ENCODE measurements around the gene NIP7.
"Not testable (repeated sequence)": the region's sequence is repeated elsewhere in the genome, so short reads cannot be mapped to it uniquely, and the experiment has no call there.

NIP7 gene

GRCh38 chr16:69345923-69346322 is 6.4 kb downstream of the NIP7 start:
- no peak for DNase-seq (ENCODE audit: low read depth)

DNA sequence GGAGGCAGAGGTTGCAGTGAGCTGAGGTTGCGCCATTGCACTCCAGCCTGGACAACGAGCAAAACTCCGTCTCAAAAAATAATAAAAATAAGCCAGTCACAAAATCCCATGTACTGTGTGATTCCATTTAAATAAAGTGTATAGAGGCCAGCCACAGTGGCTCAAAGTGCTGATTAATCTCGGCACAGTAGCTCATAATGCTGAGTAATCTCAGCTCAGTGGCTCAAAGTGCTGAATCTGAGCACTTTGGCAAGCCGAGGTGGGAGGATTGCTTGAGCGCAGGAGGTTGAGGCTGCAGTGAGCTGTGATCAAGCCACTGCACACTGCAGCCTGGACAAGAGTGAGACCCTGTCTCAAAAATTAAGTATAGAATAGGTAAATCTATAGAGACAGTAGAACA is 7.1 kb downstream of the NIP7 start:
- no peak for DNase-seq (ENCODE audit: low read depth)

DNA sequence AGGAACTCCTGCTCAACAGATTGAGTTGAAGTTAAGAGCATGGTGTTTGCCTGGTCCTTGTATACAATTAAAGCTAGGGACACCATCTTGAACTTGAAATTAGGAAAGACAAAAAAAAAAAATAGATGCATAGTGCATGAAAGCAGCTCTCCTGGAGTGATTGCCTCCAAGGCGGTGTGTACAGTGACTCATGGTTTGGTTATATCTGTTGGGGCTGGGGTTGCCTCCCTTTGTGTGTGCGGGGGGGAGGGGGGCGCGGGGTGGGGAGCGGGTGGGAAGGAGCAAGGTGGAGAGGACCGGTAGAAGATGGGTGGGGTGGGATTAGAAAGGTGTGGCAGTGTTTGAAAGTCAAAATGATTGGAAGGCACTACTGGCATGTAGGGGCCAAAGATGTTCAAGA is 8.7 kb downstream of the NIP7 start:
- DNase-seq (ENCODE audit: low read depth), result no peak

GRCh38 chr16:69349536-69349935 is 10.0 kb downstream of the NIP7 start:
- DNase-seq (ENCODE audit: low read depth), result no peak

GRCh38 chr16:69350536-69351133 is 11.1 kb downstream of the NIP7 start:
- no peak for DNase-seq (ENCODE audit: low read depth)

DNA sequence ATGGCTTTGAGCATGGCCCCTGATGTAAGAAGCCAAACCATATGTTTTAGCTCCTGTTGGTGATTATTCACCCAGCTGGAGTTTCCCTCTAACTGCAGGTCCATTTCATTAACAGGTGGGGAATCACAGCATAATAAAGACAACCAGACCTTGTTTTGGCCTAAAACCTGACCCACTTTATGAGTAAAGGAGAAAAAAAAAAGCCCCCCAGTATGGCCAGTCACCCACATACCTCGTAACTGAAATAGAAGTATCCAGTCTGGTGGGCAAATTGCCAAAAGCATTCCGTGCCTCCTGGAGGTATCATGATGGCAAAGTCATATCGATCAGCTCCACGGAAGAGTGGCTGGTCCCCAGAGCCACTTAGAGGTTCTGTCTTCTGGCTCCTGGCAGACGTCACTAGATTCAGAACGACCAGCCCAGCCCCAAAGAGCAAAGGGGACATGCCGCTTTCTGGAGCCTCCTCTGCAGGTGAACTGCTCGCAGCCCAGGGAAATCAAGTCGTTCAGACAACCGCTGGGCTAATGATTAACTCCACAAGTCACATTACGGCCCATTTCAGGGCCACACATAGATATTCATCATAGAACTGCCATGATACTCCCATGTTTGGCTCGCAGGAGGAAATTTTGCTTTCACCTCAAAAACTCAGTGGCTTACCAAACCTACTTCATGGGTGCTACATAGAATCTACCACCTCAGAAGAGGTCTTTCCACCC is 11.9 kb downstream of the NIP7 start, which contains the start of gene TMED6:
Gene TMED6 (minus strand): TSS at position 478 of the 719 bp plus-strand sequence. CDS start 33 bp downstream, at position 445.
- DNase-seq (ENCODE audit: low read depth), result no peak

GRCh38 chr16:69360070-69360469 is 20.5 kb downstream of the NIP7 start:
- DNase-seq (ENCODE audit: low read depth), result not testable (repeated sequence)

DNA sequence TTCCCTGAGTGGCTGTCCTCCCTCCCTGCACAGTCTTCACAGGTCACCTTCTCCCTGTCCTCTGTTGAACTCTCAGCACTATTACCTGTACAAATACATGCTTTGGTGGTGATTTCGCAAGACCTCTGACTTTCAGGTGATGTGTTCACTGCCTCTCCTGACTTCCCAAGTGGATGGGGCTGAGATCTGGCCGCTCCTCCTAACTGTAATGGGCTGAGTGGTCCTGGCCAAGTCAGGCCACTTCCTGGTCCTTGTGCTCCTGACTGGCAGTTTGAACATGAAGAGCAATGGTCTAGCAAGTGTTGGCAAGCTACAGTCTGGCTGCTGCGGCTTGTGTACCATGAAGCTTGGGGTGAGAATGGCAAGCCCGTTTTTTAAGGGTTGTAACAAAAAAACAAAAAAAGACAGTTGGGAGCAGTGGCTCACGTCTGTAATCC is 23.7 kb downstream of the NIP7 start:
- no peak for DNase-seq (ENCODE audit: low read depth)

DNA sequence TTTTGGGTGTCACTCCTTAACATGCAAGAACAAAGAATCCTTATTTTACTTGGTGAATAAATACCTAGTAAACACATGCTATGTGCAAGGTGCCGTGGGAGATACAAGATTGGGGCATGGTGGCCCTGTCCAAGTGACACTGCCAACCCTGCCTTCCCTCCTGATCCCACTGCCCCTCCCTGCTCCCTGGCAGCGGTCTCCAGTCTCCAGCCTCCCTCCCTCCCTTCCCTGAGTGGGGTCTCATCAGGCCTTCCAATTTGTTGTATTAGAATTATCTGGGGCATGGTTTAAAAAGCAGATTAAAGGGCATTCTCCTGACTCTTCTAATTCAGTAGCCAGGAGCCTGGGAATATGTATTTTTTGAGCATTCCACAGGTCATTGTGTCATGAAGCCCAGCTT is 24.5 kb downstream of the NIP7 start:
- no peak for DNase-seq (ENCODE audit: low read depth)

DNA sequence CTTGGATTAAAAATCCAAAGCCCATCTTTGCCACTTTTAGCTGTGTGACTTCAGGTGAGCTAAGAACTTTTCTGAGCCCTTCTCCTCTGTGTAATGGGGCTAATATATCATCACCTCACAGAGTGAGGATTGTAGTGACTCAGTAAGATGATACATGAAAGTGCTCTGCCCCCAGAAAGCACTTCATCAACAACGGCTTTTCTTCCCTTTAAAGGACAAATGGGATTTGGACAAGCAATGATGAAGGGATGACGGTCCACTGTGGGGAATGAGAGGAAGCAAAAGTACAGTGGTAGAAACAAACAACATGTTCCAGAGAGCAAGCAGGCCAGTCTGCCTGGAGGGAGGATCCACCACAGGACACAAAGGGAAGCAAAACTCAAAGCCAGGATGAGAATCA is 26.3 kb downstream of the NIP7 start:
- no peak for DNase-seq (ENCODE audit: low read depth)

- no peak for DNase-seq (ENCODE audit: low read depth)
Measured at GRCh38 chr16:69366431-69366830, 26.9 kb downstream of the NIP7 start.

DNA sequence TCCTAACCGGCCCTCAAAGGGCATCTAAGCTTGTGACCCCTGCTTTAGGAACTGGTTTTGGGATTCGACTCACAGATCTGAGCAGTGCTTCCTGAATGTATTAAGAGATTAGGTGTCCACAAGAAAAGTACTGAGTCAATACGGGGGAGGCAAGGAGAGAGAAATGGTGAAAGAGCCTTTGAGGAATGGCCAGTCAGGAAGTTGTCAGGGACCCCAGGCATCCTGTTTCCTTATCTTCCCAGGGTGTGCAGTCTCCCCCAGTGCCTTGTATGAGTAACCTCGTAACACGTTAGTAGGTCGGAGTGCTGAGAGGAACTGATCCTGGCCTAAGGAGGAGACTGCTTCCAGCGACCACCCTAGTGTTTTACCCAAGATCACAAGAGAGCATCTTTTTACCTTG is 28.4 kb downstream of the NIP7 start:
- DNase-seq (ENCODE audit: low read depth), result no peak

DNA sequence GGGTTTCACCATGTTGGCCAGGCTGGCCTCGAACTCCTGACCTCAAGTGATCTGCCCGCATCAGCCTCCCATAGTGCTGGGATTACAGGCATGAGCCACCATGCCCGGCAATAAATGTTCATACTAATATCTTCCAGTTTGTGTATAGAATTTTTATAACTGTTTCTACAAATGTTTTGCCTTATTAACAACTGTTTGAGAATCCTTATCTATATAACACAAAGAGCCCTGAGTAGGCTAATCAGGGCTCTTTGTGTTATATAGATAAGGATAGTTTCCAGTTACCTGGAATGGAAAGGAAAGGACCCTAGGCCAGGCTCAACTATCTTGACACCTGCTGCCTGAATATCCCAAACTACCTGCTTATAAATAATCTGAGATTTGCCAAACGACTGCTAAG is 29.3 kb downstream of the NIP7 start:
- no peak for DNase-seq (ENCODE audit: low read depth)

DNA sequence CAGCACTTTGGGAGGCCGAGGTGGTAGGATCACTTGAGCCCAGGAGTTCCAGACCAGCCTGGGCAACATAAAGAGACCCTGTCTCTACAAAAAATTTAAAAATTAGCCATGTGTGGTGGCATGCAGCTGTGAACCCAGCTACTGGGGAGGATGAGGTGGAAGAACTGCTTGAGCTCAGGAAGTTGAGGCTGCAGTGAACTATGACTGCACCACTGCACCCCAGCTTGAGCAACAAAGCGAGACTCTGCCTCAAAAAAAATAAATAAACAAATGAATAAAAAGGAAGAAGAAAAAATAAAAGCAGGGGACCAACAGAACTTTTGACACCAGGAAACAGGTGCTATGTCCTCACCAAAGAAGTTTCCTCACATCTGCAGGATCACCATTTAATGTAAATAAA is 32.0 kb downstream of the NIP7 start:
- DNase-seq (ENCODE audit: low read depth), result no peak

DNA sequence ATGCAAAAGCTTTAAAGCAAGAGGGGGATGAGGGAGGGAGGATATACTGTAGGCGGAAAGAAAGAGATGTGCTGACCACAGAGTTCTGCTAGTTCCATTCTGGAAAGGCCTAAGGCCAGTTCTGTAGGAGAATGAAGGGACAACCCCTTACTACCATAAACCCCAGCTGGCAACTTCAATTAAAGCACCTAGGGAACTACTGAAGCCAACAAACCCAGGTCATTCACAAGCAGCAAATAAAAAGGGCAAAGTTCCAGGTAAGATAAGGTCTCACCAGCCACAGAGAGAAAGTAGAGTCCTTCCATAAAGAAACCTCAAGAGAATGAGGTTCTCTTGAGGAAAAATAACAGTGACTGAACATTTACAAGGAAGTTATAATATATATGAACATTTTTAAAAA is 33.4 kb downstream of the NIP7 start:
- no peak for DNase-seq (ENCODE audit: low read depth)

GRCh38 chr16:69376393-69377059 is 37.0 kb downstream of the NIP7 start:
- no peak for DNase-seq (ENCODE audit: low read depth)

DNA sequence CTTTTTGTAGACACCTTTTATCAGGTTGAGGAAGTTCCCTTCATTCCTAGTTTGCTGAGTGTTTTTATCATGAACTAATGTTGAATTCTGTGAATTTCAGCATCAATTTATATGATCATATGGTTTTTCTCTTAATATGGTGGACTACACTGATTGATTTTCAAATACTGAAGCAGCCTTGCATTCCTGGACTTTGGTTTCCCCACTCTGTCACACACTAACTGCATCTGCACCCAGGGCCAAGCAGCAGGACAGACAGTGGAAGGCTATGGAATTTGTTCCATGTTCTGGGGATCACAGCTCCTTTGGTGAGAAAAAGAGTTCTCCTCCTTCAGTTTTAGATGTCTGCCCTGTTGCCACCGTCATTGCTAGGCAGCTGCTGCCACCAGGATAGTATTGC is 38.5 kb downstream of the NIP7 start:
- no peak for DNase-seq (ENCODE audit: low read depth)

GRCh38 chr16:69378760-69379159 is 39.2 kb downstream of the NIP7 start:
- DNase-seq (ENCODE audit: low read depth), result no peak

GRCh38 chr16:69381231-69381630 is 41.7 kb downstream of the NIP7 start:
- DNase-seq (ENCODE audit: low read depth), result no peak

- DNase-seq (ENCODE audit: low read depth), result no peak
Measured at GRCh38 chr16:69382421-69382820, 42.8 kb downstream of the NIP7 start.

DNA sequence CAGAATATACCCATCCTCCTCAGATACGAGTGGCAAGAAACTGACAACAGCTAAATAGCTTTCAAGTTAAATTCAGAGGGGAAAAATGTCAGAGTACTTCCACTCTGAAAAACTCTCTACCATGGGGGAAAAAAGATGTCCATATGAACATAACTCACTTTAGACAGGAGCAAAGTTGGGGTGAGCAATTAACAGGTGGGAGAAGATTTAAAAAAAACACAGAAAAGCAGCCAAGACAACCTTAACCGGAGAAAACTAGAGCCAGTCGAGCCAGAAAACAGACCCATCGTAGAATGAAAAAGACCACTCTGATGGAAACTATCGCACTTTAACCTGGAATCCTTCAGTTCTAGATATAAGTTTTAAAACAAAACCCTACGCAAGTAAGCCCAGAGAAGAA is 45.4 kb downstream of the NIP7 start:
- DNase-seq (ENCODE audit: low read depth), result no peak

- DNase-seq (ENCODE audit: low read depth), result no peak
Measured at GRCh38 chr16:69386596-69386995, 47.0 kb downstream of the NIP7 start.
